Left forelimb (tissue), 1 donor: ENCODE measurements around the gene EVL.

Experiments used
- DNase-seq: peaks from one replicate; pipeline ENCODE4 v3.0.0-alpha.2; 2018; ENCODE audit warnings: low spot score

EVL gene

DNA sequence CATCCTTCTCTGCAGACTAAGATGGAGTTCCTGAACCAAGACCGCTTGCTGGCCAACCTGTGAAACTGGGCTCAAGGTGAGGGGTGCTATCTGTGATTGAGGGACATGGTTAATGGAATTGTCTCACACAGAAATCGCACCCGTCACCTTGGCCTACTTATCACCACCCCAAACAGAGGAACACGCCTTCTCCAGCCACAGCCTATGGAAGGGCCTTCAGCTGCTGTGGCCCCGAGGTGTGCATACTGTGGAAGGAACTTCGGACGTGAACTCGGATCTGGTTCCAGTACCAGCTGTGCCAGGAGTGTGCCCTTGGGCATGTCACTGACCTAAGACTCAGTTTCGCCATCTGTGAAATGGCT, 44.4 kb downstream of the EVL start:
- DNase-seq, result no peak

DNA sequence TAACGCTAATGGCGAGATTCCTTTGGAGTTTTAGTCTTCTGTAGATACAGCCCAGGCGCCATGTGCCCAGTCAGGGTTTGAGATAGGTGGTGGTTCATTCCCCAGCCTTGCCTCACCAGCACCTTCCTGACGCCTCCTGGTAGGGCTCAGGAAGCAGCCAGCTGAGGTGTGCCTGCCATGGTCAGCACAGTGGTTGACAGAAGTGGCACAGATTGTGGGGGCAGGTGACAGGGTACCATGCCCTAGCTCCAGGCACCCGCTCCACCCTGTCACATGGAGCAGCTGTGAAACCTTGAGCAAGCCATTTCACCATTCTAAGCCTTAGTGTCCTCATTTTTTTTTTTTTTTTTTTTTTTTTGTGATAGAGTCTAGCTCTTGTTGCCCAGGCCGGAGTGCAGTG, 45.6 kb downstream of the EVL start:
- DNase-seq, result no peak

DNA sequence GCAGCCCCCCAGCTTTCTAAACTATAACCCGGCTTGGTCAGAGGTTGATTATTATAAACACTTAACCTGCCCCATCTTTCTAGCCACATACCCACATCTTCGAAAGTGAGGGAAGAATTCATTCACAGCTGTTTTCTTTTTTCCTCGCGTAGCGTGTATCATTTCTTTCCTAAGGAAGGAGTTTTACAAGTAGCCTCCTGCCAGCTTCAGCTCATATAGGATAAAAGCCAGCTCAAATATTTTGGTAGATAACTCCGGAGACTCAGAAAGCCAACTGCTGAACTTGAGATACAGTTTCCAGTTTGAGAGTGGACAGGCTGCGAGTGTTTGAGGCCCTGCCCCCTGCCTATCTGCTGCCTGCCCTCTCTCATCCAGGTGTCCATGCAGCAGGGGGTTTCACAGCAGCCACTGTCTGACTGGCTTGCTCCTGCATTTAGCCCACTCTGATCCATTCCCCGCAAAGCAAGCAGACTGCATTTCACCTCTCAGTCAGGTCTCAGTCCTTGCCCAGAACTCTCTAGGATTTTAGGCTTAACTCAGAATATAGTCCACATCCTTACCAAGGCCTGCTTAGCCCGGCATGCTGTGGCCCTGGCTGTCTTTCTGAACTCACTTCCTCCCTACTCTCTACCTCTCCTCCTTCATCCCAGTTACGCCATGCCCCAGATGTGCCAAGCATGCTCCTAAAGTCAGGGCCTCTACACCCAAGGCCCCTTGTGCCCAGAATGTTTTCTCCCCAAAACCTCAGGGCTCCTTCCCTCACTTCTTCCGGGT, 46.9 kb downstream of the EVL start:
- no peak for DNase-seq

DNA sequence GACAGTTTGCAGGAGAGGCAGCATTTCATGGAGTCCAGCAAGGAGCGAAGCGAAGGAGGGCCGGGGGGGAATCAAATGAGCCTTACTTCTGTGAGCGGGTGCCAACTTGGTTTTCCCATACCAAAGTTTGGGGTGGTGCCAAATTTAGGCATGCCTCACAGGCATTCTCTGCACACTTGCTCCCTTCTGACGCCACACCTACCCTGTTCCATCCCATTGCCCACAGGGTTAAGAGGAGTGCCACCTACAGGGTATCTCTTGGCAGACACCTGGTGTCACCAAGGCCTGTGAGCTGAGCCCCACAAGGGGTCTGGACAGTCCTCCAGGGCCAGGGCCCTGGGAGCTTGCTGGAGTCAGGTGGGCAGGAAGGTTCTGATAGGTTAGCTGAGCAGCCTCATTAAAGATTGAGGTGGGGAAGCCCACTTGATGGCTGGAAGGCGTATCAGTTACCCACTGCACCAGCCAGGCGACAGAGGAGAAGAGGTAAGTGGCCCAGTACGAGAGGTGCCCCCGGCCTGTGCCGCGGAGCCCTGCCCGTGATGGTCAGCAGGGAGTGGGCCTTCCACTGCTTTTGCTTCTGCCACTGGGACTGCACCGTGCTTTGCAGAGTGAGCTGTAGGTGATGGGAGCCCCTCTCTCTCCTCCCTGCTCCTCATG, 49.0 kb downstream of the EVL start:
- no peak for DNase-seq

DNA sequence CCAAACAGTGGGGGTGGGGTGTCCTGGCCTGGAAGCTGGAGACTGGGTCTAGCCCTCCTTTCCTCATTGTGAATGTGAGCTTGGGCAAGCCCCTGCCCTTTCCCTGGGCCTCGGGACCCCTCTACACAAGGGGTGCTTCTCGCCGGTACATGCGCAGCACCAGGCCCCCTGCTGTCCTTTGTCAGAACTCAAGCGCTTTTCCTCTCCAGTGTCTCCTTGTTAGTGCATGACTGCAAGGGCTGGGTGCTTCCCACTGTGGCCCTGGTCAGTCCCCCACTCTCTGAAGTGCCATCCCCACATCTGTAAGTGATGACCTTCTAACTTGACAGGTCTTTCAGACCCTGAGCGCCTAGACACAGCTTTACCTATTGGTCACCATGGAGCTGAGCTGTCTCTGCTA, 50.0 kb downstream of the EVL start:
- DNase-seq, result no peak

DNA sequence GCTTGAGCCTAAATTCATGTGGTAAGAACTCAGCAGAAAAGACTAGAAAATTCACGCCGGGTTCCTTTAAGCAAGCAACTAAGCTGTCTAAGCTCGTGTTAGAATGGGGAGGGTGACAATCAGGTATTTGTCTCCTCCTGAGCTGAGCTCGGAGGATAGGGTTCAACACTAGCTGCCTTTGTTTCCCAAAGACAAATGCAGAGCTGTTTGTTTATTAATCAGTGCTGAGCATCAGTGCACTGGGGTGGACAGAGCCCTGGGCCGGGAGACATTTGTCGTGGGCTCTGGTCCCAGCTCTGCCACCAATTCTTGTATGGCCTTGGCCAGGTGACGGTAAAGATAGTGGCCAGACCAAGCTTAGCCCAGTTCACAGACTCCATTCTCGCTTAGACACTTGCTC, 50.5 kb downstream of the EVL start:
- DNase-seq, result no peak

DNA sequence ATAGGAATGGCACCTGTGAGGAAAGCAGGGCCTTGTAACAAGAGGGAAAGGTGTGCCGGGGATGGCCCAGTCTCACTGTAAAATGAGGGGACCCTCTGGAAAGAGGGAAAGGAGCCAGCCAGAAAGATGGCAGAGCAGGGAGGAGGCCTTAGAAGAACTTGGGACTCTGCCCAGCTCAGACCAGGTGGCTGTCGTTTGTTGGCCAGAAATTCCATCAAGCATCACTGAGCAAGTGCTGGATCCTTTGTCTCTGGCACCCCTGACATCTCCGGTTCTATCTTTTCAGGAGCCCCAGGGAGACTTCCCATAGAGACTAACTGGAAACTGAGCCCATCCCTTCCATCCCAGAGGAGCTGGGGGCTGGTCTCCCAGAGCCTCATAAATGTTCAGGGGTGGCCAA, 50.9 kb downstream of the EVL start:
- DNase-seq, result no peak

DNA sequence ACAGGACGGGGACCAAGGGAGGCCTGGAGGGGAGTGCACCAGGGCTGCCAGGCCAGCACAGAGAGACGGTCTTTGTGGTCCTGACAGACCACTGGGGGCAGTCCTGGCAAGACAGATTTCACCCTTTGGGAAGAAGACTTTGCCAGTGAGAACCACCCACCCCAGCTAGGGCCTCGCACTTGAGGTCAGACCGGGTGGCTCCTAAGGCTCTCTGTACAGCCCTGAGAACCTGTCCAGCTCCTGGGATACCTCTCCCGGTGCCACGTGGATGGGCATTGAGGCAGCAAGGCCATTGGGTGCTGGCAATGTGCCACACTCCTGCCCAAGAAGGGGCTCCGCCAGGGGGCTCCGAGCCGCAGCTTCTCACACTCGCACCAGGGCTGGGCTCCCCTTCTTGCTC, 51.8 kb downstream of the EVL start:
- no peak for DNase-seq

DNA sequence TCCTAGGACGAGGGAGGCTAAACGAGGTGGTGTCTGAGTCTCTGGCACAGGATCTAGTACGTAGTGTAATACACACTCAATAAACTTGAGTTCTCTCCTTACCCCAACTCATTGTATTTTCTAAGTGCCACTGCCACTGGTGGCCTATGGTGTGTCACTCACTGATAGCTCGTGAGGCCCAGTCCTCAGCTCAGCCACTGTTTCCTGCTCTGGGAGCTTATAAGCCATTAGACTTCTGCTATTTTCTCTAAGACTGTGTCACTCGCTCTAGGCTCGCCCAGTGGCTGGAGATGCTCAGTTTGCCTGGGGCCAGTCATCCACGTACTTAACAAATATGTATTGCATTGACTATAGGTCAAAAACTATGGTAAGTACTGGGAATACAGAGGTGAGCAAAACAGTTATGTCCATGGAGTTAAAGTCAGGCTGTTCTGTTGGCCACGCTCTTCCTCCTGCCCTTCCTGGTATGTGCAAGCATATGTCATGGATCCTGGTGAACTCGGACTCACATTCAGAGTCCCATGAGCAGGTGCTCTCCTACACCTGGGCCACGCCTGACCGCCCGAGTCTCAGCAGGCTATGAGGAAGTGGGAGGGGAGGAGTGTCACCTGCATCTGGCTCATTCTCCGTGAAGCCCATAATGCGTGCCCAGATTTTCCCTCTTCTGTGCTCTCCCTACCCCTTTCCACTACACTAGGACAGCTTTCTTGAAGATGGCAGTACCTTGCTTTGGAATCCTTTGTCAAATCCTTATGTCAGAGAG, 52.6 kb downstream of the EVL start:
- DNase-seq, result no peak

DNA sequence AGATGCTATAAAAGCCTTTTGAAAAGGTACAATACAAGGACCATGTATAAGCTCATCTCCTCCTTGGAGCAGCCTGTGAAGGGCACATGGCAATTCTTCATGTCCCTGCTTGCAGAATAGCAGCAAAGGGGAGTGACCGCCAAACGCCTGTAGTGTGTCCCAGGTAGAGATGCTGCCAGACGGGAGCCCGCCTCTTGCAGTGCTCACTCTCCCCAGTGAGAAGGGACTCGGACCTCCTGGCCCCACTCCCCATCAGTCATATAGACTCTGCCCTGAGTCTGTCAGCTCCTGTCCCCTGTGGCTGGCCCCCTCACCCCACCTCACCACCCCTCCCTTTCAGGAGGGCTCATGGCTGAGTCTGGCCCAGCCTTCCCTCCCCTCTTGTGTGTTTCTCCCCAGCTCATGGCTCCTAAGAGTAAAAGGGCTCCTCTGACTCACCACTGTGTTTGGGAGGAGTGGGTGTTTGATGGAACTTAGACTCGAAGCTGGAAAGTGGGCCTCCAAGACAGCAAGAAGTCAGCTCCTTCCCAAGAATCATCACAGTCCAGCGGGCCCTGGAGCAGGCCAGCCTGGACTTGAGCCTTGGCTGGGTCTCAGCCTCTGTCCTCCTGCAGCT, 53.3 kb downstream of the EVL start:
- no peak for DNase-seq

DNA sequence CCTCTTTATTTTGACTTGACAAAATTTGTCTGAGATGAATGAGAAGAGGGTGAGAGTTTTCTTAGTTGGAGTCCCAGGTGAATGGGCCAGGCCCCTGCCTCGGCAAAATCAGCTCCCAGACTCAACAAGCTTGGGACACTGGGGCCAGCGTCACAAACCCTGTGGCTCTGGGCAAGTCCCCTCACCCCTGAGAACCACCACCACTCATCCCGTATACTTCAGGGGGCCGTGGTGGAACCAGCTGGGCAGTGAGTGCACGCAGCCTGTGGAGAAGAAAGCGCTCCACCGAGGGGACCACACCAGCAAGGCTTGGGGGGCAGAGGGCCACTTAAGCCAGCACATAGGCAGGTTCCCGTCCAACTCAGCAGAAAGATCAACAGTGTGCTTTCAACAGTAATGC, 54.0 kb downstream of the EVL start:
- no peak for DNase-seq

DNA sequence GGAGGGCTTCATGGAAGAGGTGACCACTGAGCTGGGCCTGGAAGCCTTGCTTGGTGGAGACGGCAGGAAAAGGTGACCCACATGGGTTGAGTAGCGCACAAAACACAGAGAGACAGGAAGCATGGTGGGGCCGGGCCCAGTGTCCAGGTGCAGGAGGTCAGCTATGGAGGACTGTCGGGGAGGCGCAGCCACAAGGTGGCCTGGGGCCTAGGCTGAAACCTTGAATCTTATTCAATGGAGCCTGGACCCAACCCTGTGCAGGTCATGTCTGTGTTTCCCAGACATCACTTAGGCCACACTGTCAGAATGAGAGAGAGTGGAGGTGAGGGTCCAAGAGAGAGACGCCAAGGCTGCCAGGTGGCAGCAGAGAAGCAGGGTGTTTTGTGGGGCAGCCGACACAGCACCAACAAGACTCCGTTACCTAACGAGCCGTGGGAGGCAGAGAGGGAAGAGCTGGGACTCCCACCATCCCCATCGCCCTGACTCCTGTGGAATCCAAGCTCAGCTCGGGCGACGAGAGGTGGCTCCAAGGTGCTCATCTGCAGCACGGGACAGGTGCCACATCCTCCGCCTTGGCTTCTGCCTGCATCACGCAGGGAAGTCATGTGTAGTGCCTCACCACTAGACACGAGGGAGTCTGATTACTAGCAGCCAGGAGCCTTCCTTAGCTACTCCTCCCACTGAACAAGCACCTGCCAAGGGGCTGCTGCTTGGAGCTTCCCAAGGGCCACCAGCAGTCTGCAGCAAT, 55.5 kb downstream of the EVL start:
- no peak for DNase-seq

DNA sequence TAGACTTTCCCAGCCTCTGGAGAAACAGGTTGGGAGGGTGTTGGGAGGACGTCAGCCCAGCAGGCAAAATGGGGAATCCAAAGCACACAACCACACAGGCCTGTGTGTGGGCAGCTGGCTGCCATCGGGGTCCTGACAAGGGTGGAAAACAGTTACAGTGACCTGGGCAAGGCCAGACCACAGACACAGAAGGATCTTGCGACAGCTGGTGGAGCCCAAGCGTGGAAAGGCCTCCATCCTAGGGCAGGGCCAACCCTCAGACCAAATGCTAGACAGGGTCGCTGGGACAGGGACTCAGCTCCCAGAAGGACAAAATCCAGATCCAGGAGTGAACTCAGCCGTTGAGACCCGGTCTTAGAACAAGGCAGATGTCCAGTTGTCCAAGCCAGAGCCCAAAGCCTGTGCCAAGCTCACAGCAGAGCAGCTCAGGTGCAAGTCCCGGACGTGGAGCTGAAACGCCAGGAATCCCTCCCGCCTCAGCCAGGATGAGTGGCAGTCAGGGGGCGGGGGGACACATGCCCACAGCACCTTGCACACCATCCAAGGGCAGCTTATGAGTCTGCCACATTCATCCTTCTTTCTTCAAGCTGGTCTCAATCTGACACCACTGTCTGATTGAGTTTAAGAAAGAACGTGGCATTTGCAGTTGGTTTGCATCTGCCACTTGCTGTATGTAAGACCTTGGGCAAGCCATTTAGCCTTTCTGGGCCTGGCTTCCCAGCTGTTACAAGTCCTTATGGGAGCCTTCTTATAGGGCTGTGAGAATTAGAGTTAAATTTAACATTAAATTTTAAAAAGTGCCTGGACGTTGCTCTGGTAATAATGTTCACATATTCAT, 56.6 kb downstream of the EVL start:
- DNase-seq, result no peak

DNA sequence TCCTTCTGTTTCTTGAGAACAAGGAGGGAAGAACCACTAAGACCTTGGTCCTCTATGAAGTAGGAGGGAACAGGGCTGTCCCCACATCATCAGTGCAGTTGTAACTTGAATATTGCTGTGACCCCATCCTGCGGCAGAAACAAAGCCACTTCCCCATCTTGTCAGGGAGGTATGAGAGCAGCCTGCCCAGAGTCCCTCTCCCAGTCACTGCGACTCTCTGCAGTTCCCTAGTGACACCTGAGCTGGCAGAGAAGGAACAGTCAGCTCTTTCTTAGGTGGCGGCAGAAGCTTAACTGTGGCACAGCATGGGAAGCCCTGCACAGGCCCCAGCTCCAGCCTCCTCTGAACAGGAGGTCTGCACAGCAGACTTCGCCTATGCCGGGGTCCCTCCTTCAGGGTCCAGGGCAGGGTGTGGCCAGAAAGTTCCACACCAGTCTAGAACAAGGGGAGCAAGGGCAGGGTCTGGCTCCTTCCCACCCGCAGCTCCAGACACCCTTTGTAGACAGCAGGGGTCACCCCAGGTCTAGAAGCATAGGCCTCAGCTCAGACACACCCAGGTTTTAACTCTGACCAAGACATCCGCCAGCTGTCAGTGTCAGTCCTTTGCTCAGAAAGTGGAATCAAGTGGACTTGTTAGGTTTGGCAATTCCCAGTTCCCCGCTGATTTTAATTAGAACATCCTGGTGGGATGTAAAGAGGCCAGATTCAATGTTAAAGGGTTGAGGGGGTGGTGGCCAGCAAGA, 57.4 kb downstream of the EVL start:
- DNase-seq, result no peak

DNA sequence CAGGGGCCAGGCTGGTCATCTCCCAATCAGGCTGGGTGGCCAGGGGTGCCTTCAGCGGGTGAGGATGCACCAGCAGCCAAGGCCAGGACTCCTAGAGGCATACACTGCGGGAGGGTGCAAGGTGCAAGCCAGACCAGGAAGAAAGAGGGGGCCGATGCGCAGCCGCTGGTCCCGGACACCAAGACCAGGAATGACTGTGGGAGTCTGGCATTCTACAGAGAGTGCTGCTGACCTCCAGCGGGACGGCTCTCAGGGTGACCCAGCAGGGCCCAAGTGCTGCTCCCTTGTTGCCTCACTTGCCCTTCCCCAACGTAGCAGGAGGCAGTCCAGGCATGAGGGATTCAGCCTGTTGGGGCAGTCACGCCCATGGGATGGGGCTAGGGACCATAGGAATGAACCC, 58.4 kb downstream of the EVL start:
- DNase-seq, result no peak

DNA sequence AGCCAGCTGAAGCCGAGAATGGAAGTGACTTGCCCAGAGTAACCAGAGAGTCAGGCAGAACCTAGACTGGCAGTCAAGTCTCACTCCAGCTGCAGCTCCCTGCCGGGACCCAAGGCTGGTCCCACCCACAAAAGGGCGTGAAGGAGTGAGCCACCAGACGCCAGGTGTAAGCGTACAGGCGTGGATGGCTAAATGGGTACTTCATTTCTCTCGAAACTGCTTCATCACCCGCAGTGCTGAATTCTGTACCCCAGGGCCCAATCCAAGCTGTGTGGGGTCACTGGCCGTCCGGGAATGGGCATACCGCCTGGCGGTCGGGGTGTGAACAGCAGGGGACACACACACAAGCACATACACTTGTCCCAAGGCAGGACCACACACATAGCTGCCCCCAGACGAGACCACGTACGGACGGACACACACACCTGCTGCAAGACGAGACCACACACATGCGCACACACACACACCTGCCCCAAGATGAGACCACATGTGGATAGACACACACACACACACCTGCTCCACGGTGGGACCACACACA, 59.4 kb downstream of the EVL start:
- no peak for DNase-seq

DNA sequence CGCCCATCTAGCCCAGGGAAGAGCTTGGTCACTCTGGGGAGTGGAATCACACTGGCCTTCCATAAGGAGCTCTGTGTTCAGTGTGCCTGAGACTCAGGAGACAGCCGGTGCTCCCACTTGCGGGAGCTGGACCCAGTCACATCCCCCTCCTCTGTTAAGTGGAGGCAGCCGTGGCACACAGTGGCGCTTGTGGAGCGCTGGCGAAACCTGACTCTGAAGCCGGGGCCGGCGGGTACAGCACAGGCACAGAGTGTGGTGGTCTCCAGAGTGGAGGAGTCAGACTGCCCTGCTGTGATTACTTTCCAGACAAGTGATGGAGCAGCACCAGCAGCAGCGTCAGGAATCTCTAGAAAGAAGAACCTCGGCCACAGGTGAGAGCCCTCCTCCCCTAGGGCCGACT, 61.2 kb downstream of the EVL start:
- no peak for DNase-seq

DNA sequence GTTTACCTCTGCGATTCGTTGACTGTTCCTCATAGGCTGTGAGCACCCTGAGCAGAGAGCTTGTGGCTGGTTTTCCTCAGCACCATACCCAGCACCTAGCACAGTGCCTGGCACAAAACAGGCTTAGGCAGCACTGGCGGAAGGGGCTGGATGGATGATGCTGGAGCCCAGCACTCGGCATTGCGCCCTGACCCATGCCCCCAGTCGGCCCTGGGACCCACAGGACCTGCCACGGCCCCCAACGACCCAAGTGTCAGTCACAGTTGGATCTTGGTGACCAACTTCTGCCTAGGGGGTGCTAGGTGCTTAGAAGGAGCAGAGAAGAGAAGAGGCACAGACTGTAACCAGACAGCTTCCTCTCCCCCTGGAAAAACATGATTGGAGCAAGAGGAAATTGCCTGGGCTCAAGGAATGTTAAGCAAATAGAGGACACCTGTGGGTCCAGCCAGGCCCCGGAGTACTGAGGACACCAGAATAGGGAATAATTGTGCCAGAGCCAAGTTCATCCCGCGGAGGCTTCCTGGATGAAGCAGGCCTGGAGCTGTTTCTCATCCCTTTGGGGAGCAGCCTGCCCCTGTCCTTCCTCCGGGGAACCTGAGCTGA, 62.7 kb downstream of the EVL start:
- no peak for DNase-seq

DNA sequence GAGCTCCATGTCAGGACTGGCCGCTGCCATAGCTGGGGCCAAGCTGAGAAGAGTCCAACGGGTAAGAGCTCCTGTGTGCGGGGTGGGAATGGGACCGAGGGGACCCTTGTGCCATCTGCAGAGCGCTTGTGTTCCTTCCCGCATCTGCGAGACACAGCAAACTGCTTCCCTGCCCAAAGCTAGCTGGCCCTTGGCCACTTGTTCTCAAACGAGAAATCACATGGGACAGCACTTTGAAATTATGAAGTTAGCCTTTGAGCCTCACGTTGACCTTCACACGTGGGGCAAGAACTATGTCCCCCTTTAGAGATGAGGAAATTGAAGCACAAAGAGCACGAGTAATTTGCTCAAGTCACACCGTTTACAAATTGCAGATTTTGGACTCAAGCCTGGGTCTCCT, 63.5 kb downstream of the EVL start:
- DNase-seq, result no peak

DNA sequence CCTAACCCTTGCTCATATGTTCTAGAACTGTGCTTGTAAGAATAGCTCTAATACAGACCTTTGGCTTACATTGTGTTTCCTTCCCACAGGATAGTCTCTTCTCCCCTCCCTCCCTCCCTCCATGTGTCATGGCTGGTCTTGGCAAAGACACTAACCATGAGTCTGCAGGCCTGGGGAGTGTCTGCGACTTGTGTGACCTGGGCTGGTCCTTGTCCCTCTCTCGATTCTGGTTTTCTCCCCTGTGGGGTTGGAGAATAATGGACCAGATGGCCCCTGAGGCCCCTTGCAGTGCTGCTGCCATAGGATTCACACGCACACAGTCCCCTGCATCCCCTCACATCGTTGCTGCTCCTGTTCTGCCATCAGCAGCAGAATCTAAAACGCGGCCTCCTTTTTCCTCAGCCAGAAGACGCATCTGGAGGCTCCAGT, 64.0 kb downstream of the EVL start:
- DNase-seq, result no peak
